SU-DHL-6 (cell line): ENCODE measurements around the gene TMPO.
"Not testable (repeated sequence)": the region's sequence is repeated elsewhere in the genome, so short reads cannot be mapped to it uniquely, and the experiment has no call there.

Experiments used
- EZH2phosphoT487 ChIP-seq: fragments of 200-600 bp; sonication (generic), shearing (Covaris generic); conservative IDR thresholded peaks from 2 replicates; pipeline ENCODE4 v1.6.1; 2018; ENCODE audit warnings: mild to moderate bottlenecking, antibody characterized with exemption, low read length, moderate library complexity, mixed read lengths
- TF ChIP-seq, protein P1 (sequence below): fragments of 200-600 bp; sonication (generic); IDR thresholded peaks from one replicate; pipeline ENCODE4 v1.5.1; 2017; ENCODE audit warnings: antibody characterized with exemption, mild to moderate bottlenecking, low read length, moderate library complexity; ENCODE audit not compliant: insufficient read depth, poor library complexity, severe bottlenecking

GRCh38 chr12:98511806-98512205, 3.6 kb upstream of the TMPO start:
- TF ChIP-seq, protein P1, sequence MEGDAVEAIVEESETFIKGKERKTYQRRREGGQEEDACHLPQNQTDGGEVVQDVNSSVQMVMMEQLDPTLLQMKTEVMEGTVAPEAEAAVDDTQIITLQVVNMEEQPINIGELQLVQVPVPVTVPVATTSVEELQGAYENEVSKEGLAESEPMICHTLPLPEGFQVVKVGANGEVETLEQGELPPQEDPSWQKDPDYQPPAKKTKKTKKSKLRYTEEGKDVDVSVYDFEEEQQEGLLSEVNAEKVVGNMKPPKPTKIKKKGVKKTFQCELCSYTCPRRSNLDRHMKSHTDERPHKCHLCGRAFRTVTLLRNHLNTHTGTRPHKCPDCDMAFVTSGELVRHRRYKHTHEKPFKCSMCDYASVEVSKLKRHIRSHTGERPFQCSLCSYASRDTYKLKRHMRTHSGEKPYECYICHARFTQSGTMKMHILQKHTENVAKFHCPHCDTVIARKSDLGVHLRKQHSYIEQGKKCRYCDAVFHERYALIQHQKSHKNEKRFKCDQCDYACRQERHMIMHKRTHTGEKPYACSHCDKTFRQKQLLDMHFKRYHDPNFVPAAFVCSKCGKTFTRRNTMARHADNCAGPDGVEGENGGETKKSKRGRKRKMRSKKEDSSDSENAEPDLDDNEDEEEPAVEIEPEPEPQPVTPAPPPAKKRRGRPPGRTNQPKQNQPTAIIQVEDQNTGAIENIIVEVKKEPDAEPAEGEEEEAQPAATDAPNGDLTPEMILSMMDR = not testable (repeated sequence)
- TF ChIP-seq EZH2phosphoT487 = not testable (repeated sequence)
